HCT116 (cell line): Measurements from ENCODE around the gene TPH1.
"Not testable (repeated sequence)": the region's sequence is repeated elsewhere in the genome, so short reads cannot be mapped to it uniquely, and the experiment has no call there.

ENCODE experiments used
- POLR2A ChIP-seq: IDR thresholded peaks from 2 replicates; pipeline ENCODE4 v1.7.0; 2011; ENCODE audit warnings: borderline replicate concordance; ENCODE audit not compliant: insufficient read depth, insufficient read length; ENCODE audit errors: extremely low read depth
- SIN3A ChIP-seq: IDR thresholded peaks from 2 replicates; pipeline ENCODE4 v1.6.1; 2012; ENCODE audit warnings: low read depth
- TF ChIP-seq, protein P1 (sequence below), 3 experiments: fragments of 200-600 bp in 1 of 3; sonication (generic) in 1 of 3; IDR thresholded peaks in 2 of 3; conservative IDR thresholded peaks in 1 of 3; 2 replicates each; pipeline ENCODE4 v1.5.1; 2012 to 2017; ENCODE audit warnings: low read depth in 2 of 3, low read length in 2 of 3, antibody characterized with exemption in 1 of 3, borderline replicate concordance in 1 of 3, control low read depth in 1 of 3, mild to moderate bottlenecking in 1 of 3, mixed read lengths in 1 of 3, mixed run types in 1 of 3, moderate library complexity in 1 of 3; ENCODE audit not compliant: insufficient read depth in 1 of 3

DNA sequence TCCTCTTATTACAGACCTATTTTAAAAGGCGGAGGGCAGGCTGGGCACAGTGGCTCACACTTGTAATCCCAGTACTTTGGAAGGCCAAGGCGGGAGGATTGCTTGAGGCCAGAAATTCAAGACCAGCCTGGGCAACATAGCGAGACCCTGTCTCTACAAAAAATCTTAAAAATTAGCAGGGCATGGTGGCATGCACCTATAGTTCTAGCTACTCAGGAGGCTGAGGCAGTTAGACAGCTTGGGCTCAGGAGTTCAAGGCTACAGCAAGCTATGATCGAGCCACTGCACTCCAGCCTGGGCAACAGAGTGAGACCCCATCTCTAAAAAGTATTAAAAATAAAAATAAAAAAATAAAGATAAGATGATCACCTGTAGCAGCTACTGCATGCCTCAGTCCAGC is 45.9 kb downstream of the TPH1 start:
- not testable (repeated sequence) for TF ChIP-seq POLR2A, SIN3A
- TF ChIP-seq, protein P1, sequence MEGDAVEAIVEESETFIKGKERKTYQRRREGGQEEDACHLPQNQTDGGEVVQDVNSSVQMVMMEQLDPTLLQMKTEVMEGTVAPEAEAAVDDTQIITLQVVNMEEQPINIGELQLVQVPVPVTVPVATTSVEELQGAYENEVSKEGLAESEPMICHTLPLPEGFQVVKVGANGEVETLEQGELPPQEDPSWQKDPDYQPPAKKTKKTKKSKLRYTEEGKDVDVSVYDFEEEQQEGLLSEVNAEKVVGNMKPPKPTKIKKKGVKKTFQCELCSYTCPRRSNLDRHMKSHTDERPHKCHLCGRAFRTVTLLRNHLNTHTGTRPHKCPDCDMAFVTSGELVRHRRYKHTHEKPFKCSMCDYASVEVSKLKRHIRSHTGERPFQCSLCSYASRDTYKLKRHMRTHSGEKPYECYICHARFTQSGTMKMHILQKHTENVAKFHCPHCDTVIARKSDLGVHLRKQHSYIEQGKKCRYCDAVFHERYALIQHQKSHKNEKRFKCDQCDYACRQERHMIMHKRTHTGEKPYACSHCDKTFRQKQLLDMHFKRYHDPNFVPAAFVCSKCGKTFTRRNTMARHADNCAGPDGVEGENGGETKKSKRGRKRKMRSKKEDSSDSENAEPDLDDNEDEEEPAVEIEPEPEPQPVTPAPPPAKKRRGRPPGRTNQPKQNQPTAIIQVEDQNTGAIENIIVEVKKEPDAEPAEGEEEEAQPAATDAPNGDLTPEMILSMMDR (IDR thresholded peaks at IDR 0.05 in 2 of 3, conservative IDR thresholded peaks at IDR 0.05 in 1 of 3; ENCODE audit: borderline replicate concordance in 1 of 3, insufficient read depth in 1 of 3, low read depth in 2 of 3, low read length in 2 of 3): not testable (repeated sequence)
